Stimulated activated CD8-positive, alpha-beta memory T cell treated with anti-CD3 and anti-CD28 coated beads, Interleukin-4, amount 100 ng/mL, for 1 hour (primary cell): ENCODE measurements around the gene CGRRF1.

ENCODE experiments used
- DNase-seq, 2 donors: peaks; one replicate each; pipeline ENCODE4 v3.0.0-alpha.2; 2020; ENCODE audit warnings: low read depth in 2 of 2, low spot score in 1 of 2

Gene CGRRF1

DNA sequence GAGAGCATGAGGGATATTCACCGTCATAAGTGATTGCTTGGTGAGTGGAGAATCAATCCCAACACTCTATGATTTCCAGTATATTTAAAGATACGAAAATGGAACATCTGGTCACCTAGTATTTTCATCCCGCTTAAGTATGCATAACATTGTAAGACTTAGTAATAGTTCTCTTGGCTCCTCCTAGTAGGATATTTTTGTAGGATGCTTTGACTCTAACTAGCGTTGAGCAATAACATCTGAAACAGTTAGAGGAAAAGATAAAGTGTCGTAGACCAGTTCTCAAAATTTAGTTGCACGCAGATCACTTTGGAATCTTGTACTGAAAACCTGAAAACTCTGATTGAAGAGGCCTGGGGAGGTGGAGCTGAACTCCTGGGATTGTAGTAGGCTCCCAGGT, 64.8 kb downstream of the CGRRF1 start:
- DNase-seq: no peak

DNA sequence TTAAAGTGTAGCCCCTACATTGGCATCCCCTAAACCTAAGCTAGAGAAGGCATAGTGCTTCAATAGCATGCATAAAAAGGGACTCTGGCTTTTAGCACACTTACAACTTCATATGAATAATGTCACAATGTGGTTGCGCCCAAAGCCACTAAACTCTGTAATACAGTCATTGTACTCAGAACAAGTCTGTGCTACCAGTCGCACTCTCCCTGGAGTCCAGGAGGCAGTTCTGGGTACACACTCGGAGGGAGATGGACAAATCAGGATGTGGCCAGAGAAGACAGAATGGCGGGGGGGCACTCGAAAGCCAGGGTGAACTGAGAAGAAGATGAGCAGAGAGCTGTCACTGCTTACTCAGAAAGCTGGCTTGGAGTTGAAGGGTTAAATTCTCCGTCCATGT, 67.8 kb downstream of the CGRRF1 start:
- no peak for DNase-seq

DNA sequence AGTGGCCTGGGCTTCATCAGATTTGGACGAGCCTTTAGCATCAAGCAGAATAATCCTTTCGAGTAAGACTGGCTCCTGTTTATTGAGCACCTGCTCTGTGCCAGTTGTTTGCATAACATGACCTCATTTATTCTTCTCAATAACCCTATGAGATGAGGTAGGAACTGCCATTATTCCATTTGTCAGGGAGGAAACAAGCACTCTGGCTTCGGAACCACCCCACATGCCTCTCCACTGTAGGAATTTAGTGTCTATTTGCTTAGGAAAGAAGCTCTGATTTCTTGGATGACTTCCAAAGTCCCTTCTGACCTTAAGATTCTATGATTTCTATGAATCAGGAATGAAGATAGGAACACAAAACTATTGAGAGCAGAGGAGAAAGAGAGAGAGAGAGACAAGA, 68.3 kb downstream of the CGRRF1 start:
- no peak for DNase-seq

DNA sequence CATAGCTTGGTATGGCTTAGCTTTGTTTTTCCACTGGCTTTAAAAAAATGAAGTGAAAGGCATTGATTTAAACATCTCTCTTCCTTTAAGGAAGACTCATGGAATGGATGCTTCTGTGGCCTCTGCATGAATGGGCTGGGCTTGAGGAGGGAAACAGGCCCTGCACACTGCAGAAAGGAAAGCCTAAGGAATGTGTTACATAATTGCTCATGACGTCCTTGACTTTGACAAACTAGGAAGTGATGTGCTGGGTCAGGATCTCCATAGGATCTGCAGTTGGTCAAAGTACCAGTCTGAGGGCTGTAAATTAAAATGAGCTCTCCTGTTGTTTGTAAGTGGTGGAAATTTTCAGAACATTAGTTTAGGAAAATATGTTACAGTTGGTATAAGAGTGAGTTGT, 69.9 kb downstream of the CGRRF1 start:
- DNase-seq: no peak

DNA sequence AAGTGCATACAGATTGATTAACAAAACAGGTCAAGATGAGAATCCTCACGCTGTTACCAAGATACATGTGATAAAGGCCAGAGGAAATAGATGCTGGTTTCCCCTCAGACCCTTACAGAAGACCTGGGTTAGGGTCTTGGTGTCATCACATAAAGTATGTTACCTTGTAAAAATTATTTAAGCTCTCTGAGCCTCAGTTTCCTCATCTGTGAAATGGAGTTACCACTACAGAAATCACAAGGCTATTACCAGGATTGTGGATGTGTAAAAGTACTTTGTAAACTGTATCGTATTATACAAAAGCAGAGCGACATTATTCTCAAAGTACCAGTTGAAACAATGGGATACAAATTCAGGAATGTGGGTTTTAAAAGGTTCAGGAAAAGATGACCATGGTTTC, 71.2 kb downstream of the CGRRF1 start:
- DNase-seq: no peak

DNA sequence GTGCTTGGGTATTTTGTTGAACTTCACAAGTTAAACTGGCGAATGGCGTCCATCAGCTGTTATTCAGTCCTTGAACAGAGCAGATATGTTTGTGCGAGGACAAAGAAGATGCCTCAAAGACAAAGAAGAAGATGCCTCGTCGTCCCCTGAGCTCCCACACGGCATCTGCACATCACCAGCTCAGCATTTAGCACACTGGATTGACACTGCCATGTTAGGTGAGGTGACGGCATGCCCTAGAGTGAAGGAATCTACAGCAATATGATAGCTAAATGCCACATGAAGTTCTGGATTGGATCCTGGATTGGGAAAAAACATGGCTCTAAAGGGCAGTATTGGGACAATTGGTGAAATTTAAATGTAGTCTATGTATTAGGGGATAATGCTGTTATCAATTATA, 72.6 kb downstream of the CGRRF1 start:
- no peak for DNase-seq

DNA sequence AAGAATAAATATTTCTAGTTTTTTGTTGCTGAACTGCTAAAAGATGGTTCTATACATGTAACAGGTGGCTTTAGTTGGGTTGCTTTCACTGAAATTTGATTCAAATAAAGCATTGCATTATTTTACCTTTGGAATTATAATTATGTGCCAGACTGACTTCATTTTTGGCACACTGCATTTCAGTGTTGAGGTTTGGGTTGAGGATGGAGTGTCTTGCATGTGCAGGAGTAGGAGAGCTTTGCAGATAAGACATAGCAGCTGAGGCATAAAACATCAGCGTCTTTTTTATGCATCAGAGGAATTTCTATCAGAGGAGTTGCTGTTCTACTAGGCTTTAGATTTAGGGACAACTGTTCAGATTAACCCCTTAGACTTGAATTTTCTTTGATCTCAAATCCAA, 74.4 kb downstream of the CGRRF1 start:
- DNase-seq: no peak

DNA sequence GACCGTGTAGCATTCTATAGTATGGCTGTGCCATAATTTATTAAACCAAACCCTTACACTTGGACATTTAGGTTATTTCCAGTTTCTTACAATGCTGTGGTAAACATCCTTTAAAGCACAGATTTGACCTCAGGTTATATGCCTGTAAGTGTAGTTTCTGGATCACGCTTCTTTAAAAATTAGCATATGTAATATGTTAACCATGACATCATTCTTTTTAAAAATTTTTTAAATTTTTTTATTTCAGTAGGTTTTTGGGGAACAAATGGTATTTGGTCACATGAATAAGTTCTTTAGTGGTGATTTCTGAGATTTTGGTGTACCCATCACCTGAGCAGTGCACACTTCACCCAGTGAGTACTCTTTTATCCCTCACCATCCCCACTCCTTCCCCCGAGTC, 75.5 kb downstream of the CGRRF1 start:
- no peak for DNase-seq
